NCI-H510A (cell line): Measurements from ENCODE around the gene KLRC2.
"Not testable (repeated sequence)": the region's sequence is repeated elsewhere in the genome, so short reads cannot be mapped to it uniquely, and the experiment has no call there.

Source experiments
- DNase-seq: peaks from one replicate; lab custom pipeline; 2025; lab: John Stamatoyannopoulos, UW

KLRC2 gene

DNA sequence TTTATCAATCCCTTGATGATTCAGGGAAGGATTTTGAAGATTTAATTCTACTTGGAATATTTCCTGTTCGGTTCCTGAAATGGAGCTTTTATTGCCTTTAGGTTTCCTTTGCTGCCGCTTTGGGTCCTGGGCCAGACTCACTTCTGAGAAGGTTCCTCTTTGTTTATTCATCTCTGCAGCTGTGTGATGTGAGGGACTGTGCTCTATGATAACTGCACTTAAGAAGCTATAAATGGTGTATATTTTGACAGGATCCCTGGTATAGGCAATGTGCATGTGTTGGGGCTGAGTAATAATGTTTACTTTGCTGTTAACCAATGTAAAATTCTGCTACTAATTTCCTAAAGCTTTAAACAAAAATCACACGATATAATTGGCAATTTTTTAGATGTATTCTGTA lies at the start of gene KLRC2:
KLRC2 (minus strand) TSS at position 195 of the 400 bp plus-strand sequence; CDS start at position 171, 24 bp downstream.
- not testable (repeated sequence) for DNase-seq

DNA sequence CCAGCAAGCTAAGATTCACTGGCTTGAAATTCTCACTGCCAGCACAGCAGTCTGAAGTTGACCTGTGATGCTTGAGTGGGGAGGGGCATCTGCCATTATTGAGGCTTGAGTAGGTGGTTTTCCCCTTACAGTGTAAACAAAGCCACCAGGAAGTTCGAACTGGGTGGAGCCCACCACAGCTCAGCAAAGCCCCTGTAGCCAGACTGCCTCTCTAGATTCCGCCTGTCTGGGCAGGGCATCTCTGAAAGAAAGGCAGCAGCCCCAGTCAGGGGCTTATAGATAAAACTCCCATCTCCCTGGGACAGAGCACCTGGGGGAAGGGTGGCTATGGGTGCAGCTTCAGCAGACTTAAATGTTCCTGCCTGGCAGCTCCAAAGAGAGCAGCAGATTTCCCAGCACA lies 46.1 kb upstream of the KLRC2 start:
- DNase-seq, result not testable (repeated sequence)

DNA sequence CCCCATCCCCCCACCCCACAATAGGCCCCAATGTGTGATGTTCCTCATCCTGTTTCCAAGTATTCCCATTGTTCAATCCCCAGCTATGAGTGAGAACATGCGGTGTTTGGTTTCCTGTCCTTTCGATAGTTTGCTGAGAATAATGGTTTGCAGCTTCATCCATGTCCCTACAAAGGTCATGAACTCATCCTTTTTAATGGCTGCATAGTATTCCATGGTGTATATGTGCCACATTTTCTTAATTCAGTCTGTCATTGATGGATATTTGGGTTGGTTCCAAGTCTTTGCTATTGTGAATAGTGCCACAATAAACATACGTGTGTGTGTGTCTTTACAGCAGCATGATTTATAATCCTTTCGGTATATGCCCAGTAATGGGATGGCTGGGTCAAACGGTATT lies 37.0 kb upstream of the KLRC2 start:
- DNase-seq, result not testable (repeated sequence)

DNA sequence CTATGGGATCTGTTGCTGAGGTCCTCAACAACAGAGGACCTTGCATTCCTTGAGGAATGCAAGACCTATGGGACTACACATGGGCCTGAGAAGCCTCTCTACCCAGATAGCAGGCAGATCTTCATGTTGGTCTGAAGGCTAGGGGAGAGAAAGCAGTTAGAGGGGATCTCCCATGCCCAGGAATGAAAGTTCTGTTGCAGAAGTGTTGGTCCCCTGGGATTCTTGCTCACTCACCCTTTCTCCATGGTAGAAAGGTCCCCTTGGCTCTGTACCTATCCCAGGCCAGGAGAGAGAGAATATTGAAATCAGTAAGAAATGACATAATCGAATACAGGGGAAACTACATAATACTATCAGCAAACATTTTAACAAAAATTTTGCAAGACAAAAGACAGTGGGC lies 33.9 kb upstream of the KLRC2 start:
- no peak for DNase-seq

DNA sequence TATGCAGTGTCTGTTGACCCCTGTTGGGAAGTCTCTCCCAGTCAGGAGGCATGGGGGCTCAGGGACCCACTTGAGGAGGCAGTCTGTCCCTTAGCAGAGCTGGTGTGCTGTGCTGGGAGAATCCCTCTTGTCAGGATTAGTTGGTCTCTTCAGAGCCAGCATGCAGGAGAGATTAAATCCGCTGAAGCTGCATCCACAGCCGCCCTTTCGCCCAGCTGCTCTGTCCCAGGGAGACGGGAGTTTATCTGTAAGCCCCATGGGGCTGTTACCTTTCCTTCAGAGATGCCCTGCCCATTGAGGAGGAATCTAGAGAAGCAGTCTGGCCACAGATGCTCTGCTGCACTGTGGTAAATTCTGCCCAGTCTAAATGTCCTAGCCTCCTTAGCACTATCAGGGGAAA lies 30.5 kb upstream of the KLRC2 start:
- no peak for DNase-seq

DNA sequence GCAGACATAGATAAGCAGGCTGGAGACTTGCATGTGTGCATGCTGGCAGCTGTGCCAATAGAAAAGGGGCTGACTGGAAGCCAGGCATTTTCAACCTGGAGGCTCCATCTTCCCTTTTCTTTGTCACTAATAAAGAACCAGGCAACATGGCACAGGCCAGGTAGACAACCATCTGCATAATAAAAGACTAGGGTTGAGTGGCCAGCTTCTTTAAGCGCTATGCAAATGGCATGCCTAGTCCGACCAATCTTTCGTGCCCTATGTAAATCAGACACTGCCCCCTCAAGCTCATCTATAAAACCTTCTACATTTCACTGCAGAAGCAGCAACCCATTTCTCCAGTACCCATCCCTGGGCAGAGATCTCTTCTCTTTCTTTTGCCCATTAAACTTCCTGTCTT lies 21.9 kb upstream of the KLRC2 start:
- no peak for DNase-seq

DNA sequence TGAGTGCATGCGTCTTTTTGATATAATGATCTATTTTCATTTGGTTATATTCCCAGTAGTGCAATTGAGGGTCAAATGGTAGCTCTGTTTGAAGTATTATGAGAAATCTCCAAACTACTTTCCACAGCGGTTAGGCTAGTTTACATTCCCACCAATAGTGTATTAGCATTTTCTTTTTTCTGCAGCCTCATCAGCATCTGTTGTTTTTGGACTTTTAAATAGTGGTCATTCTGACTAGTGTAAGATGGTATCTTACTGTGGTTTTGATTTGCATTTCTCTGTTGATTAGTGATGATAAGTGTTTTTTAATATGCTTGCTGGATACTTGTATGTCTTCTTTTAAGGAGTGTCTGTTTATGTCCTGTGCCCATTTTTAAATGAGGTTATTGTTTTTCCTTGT lies 21.0 kb upstream of the KLRC2 start:
- no peak for DNase-seq

DNA sequence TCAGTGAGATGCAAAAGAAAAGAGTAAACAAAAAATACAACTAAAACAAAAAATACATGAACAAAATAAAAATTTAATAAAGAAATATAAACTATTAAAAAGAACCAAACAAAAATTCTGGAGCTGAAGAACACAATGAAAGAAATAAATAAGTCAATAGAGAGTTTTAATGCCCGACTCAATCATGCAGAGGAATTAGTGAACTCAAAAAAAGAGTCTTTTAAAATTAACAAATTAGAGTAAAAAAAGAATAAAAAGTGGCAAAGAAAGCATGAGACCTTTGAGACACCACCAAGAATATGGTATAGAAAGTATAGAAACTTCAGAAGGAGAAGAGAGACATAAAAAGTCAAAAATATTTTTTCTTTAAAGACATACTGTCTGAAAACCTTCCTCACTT lies 20.0 kb upstream of the KLRC2 start:
- DNase-seq, result no peak

DNA sequence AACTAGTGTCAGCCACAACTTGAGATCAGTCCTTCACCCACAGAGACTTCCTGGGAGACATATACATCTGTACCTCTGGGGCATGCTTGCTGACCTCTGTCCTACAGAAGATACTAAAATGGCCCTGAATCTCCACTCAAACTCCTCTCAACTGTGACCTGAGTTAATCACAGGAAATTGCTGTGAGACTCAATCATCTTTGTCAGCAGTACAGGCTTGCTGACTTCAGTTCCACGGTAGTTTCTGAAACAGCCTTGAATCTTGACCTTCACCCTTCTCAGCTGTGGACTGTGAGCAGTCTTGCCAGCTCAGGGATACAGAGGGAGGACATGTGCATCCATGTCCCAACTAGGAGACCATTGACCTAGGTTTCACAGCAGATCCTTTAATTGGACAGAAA lies 18.7 kb upstream of the KLRC2 start:
- DNase-seq, result no peak

DNA sequence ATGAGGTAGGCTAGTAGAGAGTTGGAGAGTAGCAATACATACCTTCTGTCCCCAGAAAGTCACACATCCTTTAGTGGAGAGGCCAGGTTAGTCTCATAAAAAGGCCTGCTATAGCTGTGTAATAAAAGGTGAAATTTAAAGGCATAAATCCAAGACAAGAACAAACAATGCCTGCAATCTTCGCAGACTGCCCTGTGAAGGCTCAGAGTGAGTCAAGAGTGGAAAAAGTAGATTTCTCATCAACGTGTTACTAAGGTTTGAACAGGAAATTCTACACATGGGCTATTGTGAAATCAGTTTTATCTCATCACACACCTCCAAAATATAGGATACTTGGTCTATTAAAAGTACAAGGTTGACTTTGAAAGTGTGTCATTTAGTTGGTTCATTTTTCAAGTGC lies 17.3 kb upstream of the KLRC2 start, which contains the start of gene KLRC1:
KLRC1 (minus strand) TSS at position 222 of the 400 bp plus-strand sequence. CDS start 2,221 bp downstream, outside the sequence.
- DNase-seq, result no peak

DNA sequence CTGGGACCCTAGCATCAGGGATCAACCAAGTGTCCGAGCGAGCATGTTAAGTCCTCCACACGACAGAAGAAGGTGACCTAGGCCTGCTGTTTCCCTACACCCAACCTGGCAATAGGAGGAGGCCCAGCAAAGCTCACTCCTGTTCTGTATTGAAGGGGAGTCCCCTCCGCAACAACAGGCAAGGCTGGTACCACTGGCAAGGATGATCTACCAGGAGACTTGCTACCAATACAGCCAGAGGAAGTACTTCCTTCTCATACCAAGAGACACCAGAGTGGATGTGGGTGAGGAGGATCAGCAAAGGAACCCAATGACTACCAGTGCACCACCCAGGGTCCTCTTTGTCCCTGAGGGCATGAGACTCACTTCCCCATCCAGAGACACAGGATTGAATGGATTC lies 12.4 kb upstream of the KLRC2 start:
- DNase-seq, result no peak

DNA sequence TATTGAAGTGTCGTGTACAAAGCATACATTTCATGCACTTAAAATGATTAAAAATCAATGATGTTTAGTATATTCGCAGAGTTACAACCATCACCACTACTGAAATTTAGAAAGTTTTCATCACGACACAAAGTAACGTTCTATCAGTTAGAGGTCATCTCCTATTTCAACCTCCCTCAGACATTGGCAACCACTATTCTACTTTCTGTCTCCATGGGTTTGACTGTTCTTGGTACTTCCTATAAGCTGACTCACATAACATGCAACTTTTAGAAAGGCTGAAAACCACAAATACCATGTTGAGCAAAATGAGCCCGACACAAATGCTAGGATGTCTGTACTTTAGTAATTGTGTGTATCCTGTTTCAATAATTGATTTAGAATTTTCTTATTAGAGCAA lies 10.2 kb upstream of the KLRC2 start:
- DNase-seq, result not testable (repeated sequence)

DNA sequence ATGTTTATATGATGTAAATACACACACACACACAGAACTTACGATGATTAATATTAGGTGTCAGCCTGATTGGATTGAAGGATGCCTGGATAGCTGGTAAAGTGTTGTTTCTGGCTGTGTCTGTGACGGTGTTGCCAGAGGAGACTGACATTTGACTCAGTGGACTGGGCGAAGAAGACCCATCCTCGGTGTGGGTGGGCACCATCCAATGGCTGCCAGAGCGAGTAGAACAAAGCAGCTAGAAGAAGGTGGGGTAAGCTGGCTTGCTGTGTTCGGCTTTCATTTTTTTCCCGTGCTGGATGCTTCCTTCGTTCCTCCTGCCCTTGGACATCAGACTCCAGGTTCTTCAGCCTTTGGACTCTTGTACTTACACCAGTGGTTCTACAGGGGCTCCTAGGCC lies 5.3 kb upstream of the KLRC2 start:
- DNase-seq, result not testable (repeated sequence)

DNA sequence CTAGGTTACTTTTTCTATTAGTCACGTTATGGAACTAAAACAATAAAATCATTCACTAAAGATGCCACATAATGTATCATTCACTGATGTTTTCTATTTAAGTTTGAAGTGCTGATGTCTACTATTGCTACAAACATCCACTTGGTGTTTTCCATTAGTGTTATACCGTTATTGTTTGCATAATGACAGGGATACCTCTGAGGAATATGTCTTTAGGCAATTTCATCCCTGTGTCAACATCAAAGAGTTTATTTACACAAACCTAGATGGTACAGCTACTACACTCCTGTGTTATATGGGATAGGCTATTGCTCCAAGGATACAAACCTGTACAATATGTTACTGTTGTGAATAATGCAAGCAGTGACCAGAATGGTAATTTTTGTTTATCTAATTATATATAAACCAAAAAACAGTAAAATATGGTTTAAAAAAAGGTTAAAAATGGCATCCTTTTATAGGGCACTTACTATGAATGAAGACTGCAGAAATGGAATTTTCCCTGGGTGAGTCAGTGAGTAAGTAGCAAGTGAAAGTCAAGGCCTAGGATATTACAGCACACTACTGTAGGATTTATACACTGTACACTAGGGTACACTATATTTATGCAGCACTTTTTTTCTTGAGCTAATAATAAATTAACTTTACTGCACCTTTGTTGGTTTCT lies 3.9 kb upstream of the KLRC2 start:
- DNase-seq, result not testable (repeated sequence)

DNA sequence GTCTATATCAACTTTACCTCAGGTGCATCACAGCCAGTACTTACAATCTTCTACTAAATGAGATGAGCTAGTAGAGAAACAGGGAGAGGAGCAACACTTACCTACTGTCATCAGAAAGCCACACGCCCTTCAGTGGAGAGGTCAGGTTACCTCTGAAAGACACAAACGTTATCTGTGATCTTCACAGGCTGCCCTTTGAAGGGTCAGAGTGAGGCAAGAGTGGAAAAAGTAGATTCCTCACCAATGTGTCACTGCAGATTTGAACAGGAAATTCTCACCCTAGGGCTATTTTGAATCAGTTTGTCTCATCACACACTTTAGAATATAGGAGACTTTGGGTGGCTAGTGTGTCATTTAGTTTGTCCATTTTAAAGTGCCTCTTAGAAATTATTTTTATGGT lies 1.8 kb upstream of the KLRC2 start:
- DNase-seq, result not testable (repeated sequence)

DNA sequence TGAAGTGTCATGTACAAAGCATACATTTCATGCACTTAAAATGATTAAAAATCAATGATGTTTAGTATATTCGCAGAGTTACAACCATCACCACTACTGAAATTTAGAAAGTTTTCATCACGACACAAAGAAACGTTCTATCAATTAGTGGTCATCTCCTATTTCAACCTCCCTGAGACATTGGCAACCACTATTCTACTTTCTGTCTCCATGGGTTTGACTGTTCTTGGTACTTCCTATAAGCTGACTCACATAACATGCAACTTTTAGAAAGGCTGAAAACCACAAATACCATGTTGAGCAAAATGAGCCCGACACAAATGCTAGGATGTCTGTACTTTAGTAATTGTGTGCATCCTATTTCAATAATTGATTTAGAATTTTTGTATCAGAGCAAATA lies 5.2 kb downstream of the KLRC2 start:
- not testable (repeated sequence) for DNase-seq

DNA sequence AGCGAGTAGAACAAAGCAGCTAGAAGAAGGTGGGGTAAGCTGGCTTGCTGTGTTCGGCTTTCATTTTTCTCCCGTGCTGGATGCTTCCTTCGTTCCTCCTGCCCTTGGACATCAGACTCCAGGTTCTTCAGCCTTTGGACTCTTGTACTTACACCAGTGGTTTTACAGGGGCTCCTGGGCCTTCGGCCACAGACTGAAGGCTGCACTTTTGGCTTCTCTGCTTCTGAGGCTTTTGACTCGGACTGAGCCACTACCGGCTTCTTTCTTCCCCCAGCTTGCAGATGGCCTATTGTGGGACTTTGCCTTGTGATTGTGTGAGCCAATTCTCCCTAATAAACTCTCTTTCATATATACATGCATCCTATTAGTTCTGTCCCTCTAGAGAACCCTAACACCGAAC lies 9.9 kb downstream of the KLRC2 start:
- not testable (repeated sequence) for DNase-seq

DNA sequence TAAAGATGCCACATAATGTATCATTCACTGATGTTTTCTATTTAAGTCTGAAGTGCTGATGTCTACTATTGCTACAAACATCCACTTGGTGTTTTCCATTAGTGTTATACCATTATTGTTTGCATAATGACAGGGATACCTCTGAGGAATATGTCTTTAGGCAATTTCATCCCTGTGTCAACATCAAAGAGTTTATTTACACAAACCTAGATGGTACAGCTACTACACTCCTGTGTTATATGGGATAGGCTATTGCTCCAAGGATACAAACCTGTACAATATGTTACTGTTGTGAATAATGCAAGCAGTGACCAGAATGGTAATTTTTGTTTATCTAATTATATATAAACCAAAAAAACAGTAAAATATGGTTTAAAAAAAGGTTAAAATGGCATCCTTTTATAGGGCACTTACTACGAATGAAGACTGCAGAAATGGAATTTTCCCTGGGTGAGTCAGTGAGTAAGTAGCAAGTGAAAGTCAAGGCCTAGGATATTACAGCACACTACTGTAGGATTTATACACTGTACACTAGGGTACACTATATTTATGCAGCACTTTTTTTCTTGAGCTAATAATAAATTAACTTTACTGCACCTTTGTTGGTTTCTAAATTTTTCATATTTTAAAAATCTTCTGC lies 11.4 kb downstream of the KLRC2 start:
- DNase-seq, result not testable (repeated sequence)

DNA sequence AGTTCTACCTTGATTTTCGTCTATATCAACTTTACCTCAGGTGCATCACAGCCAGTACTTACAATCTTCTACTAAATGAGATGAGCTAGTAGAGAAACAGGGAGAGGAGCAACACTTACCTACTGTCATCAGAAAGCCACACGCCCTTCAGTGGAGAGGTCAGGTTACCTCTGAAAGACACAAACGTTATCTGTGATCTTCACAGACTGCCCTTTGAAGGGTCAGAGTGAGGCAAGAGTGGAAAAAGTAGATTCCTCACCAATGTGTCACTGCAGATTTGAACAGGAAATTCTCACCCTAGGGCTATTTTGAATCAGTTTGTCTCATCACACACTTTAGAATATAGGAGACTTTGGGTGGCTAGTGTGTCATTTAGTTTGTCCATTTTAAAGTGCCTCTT lies 13.7 kb downstream of the KLRC2 start:
- DNase-seq, result not testable (repeated sequence)

DNA sequence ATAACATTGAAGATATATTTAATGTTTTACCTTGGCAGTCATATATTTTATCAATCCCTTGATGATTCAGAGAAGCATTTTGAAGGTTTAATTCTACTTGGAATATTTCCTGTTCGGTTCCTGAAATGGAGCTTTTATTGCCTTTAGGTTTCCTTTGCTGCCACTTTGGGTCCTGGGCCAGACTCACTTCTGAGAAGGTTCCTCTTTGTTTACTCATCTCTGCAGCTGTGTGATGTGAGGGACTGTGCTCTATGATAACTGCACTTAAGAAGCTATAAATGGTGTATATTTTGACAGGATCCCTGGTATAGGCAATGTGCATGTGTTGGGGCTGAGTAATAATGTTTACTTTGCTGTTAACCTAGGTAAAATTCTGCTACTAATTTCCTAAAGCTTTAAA lies 15.5 kb downstream of the KLRC2 start, which contains the start of gene KLRC3:
KLRC3 (minus strand) TSS at position 262 of the 400 bp plus-strand sequence; CDS start at position 217, 45 bp downstream.
- not testable (repeated sequence) for DNase-seq

DNA sequence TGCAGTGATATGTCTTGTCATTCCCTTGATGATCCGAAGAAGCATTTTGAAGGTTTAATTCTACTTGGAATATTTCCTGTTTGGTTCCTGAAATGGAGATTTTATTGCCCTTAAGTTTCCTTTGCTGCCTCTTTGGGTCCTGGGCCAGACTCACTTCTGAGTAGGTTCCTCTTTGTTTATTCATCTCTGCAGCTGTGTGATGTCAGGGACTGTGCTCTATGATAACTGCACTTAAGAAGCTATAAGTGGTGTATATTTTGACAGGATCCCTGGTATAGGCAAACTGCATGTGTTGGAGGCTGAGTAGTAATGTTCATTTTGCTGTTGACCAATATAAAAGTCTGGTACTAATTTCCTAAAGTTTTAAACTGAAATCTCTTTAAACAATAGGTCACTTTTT lies 26.4 kb downstream of the KLRC2 start, which contains the start of gene KLRC4:
KLRC4 (minus strand) TSS at position 366 of the 400 bp plus-strand sequence; CDS start at position 184, 182 bp downstream.
- peak; percentile 62 for DNase-seq

DNA sequence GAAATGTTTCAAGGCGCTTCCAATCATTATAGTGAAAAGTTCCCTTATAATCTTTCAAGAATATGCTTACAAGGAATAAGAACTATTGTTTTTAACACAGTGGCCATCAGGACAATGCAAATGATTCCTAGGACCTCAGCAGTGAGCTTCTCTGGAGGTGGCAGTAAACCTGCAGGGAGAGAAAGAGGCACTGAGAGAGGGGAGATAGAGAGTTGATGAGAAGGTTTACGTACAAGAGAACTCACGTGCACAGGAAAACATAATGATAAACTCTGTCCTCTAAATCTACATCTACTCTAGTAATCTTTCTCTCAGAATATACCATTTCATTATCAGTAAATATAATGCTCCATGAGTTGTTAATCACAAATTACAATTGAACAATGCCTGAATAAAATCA lies 27.0 kb downstream of the KLRC2 start:
- DNase-seq, result no peak

DNA sequence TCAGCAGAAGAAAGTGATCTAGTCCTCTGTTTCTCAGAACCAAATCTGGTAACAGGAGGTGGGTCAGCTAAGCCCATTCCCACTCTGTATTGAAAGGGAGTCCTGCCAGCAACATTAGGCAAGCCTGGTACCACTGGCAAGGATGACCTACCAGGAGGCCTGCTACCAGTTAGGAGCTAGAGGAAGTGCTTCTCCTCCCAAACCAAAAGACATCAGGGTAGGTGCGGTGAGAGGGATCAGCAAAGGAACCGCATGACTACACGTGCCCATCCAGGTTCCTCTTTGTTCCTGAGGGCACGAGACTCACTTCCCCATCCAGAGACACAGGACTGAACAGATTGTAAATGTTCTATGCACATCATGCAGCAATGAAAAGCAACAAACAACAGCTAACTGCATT lies 29.1 kb downstream of the KLRC2 start:
- DNase-seq, result no peak
